Choroid plexus epithelial cell (primary cell): Measurements from ENCODE around the gene GJD4.

Experiments
- DNase-seq: peaks from one replicate; pipeline ENCODE4 v3.0.0-alpha.2; 2010; ENCODE audit warnings: low read depth
- H3K4me3 ChIP-seq: 2 replicates; pipeline ENCODE4 v1.5.1; 2011; ENCODE audit warnings: low read depth, mild to moderate bottlenecking, control low read depth, low read length, moderate library complexity
- CTCF ChIP-seq: conservative IDR thresholded peaks from 2 replicates; pipeline ENCODE4 v1.5.1; 2011; ENCODE audit warnings: low read depth, mild to moderate bottlenecking, control low read depth, inconsistent platforms, low read length, moderate library complexity

The GJD4 gene

GRCh38 chr10:35650894-35651293 is 45.8 kb downstream of the GJD4 start:
- DNase-seq: no peak
- no peak overlapping the region for H3K4me3 ChIP-seq
- TF ChIP-seq CTCF: no peak

DNA sequence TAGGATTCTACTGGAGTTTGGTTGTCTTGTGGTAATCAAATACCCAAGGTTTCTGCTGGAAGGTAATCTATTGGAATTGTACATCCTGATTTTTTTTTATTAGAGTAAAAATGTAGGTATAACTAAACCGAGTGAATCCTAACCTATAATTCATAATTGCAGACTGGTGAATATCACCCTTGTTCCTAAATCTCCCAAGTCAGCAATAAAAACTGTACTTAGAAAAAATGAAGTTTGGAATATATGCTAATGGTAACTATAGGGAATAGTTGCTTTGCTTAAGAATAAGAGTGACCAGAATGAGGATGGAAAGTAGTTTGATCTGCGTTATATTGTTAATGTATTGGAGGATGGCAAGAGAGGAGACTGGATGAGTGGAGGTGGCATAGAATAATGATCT is 47.7 kb downstream of the GJD4 start:
- no peak for TF ChIP-seq CTCF
- no peak for DNase-seq
- H3K4me3 ChIP-seq: no peak overlapping the region

GRCh38 chr10:35657621-35658020 is 52.5 kb downstream of the GJD4 start:
- no peak for DNase-seq
- no peak overlapping the region for H3K4me3 ChIP-seq
- no peak for TF ChIP-seq CTCF
